Testis (tissue), 2 donors: ENCODE data around the gene GCSH.

Source experiments
- POLR2A ChIP-seq: fragments of 450-650 bp; IDR thresholded peaks from one replicate; pipeline ENCODE4 v1.6.1; 2017; ENCODE audit warnings: antibody characterized with exemption, mild to moderate bottlenecking, moderate library complexity
- TF ChIP-seq, protein P1 (sequence below), 3 experiments: fragments of 450-650 bp in 2 of 3; fragments of 200-600 bp in 1 of 3; sonication (generic) in 1 of 3; IDR thresholded peaks; one replicate each; pipeline ENCODE4 v1.5.1; 2016 to 2019; ENCODE audit warnings: antibody characterized with exemption in 3 of 3, mild to moderate bottlenecking in 2 of 3, moderate library complexity in 1 of 3

DNA sequence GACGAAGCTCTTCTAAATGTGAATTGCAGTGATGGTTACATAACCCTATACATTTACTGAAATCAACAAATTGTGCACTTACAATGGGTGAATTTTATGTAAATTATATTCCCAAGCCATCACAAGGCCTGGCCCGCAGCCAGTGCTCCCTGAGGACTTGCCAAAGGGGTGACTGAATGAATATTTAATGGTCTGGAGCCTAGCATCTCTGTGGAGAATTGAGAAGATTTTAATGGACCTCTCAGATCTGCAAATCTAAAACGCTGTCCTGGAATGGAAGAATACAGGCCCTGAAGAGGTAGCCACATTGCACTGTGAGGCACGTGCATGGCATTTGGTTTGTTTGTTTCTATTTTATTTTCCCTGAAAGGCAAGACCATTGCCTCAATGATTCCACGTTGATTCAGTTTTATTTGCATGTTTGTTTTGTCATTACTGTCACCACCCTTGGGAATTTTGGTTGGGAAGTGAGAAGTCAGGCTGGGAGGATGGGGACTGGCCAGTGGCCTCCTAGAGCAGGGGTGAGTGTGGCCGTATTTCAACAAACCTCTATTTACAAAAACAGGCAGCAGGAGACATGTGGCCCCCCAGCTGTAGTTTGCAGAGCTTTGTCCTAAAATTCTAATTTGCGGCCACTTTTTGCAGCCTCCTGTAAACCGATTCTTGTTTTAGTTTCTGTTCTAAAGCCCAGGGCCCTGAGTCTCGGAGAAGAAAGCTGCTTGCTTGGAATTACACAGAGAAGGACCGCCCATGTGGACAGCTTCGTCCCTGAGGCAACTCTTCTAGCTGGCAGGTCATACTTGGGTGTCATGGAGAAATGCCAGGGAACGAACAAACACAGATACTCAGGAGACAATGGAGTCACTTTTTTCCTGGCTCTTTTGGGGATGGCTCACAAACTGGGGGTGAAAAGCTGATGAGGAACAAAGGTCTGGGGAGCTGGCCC lies 40.5 kb upstream of the GCSH start:
- TF ChIP-seq, protein P1, sequence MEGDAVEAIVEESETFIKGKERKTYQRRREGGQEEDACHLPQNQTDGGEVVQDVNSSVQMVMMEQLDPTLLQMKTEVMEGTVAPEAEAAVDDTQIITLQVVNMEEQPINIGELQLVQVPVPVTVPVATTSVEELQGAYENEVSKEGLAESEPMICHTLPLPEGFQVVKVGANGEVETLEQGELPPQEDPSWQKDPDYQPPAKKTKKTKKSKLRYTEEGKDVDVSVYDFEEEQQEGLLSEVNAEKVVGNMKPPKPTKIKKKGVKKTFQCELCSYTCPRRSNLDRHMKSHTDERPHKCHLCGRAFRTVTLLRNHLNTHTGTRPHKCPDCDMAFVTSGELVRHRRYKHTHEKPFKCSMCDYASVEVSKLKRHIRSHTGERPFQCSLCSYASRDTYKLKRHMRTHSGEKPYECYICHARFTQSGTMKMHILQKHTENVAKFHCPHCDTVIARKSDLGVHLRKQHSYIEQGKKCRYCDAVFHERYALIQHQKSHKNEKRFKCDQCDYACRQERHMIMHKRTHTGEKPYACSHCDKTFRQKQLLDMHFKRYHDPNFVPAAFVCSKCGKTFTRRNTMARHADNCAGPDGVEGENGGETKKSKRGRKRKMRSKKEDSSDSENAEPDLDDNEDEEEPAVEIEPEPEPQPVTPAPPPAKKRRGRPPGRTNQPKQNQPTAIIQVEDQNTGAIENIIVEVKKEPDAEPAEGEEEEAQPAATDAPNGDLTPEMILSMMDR (IDR thresholded peaks at IDR 0.05) = no peak
- TF ChIP-seq POLR2A = no peak
